Neural cell (in vitro differentiated cells): ENCODE measurements around the gene CADPS2.

Source experiments
- EP300 ChIP-seq: fragments of 450-650 bp; conservative IDR thresholded peaks from 2 replicates; pipeline ENCODE4 v1.6.1; 2014; ENCODE audit warnings: antibody characterized with exemption, mild to moderate bottlenecking, moderate library complexity; ENCODE audit not compliant: poor library complexity, severe bottlenecking
- EZH2 ChIP-seq: fragments of 200-600, 300-800 bp; shearing (Covaris generic), sonication (generic); IDR thresholded peaks from 2 replicates; pipeline ENCODE4 v1.6.1; 2014; ENCODE audit warnings: antibody characterized with exemption, low read length, borderline replicate concordance, mild to moderate bottlenecking; ENCODE audit not compliant: insufficient read depth, poor library complexity, severe bottlenecking
- POLR2AphosphoS5 ChIP-seq: IDR thresholded peaks from 2 replicates; pipeline ENCODE4 v1.6.1; 2012
- RAD21 ChIP-seq: fragments of 450-650 bp; conservative IDR thresholded peaks from 2 replicates; pipeline ENCODE4 v1.6.1; 2014; ENCODE audit warnings: antibody characterized with exemption, mild to moderate bottlenecking, moderate library complexity
- TAF1 ChIP-seq: IDR thresholded peaks from 2 replicates; pipeline ENCODE4 v1.6.1; 2012; ENCODE audit warnings: low read depth
- TF ChIP-seq, protein P1 (sequence below): fragments of 450-650 bp; IDR thresholded peaks from 2 replicates; pipeline ENCODE4 v1.5.1; 2014; ENCODE audit warnings: antibody characterized with exemption, mild to moderate bottlenecking, moderate library complexity; ENCODE audit not compliant: poor library complexity, severe bottlenecking
- TF ChIP-seq, protein P2 (sequence below): IDR thresholded peaks from 2 replicates; pipeline ENCODE4 v1.6.1; 2012; ENCODE audit warnings: borderline replicate concordance

DNA sequence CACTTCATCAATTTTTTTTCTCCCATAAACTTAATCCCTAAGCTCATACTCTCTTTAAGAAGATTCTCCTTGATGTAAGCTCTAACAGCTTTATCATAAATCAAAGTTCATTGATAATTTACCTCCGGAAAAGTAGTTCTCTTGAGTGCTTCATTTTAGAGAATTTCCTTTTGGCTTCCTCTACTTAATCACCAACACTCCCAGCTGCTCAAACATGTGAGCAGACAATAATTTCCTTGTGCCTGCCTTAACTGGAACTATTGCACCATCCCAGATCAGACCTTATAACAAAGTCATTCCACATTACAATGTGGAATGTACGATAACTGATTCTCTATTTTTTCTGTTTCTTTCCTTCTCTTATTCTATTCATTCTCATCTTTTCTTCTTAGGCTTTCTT, 587.6 kb downstream of the CADPS2 start:
- TF ChIP-seq POLR2AphosphoS5 (no peak), EZH2 (no peak), TAF1 (no peak), EP300 (no peak), RAD21 (no peak)
- TF ChIP-seq, protein P1, sequence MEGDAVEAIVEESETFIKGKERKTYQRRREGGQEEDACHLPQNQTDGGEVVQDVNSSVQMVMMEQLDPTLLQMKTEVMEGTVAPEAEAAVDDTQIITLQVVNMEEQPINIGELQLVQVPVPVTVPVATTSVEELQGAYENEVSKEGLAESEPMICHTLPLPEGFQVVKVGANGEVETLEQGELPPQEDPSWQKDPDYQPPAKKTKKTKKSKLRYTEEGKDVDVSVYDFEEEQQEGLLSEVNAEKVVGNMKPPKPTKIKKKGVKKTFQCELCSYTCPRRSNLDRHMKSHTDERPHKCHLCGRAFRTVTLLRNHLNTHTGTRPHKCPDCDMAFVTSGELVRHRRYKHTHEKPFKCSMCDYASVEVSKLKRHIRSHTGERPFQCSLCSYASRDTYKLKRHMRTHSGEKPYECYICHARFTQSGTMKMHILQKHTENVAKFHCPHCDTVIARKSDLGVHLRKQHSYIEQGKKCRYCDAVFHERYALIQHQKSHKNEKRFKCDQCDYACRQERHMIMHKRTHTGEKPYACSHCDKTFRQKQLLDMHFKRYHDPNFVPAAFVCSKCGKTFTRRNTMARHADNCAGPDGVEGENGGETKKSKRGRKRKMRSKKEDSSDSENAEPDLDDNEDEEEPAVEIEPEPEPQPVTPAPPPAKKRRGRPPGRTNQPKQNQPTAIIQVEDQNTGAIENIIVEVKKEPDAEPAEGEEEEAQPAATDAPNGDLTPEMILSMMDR: no peak
- TF ChIP-seq, protein P2, sequence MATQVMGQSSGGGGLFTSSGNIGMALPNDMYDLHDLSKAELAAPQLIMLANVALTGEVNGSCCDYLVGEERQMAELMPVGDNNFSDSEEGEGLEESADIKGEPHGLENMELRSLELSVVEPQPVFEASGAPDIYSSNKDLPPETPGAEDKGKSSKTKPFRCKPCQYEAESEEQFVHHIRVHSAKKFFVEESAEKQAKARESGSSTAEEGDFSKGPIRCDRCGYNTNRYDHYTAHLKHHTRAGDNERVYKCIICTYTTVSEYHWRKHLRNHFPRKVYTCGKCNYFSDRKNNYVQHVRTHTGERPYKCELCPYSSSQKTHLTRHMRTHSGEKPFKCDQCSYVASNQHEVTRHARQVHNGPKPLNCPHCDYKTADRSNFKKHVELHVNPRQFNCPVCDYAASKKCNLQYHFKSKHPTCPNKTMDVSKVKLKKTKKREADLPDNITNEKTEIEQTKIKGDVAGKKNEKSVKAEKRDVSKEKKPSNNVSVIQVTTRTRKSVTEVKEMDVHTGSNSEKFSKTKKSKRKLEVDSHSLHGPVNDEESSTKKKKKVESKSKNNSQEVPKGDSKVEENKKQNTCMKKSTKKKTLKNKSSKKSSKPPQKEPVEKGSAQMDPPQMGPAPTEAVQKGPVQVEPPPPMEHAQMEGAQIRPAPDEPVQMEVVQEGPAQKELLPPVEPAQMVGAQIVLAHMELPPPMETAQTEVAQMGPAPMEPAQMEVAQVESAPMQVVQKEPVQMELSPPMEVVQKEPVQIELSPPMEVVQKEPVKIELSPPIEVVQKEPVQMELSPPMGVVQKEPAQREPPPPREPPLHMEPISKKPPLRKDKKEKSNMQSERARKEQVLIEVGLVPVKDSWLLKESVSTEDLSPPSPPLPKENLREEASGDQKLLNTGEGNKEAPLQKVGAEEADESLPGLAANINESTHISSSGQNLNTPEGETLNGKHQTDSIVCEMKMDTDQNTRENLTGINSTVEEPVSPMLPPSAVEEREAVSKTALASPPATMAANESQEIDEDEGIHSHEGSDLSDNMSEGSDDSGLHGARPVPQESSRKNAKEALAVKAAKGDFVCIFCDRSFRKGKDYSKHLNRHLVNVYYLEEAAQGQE: no peak
